Measurements from ENCODE around the gene PACS2. TPM values are rescaled to one million over a fixed set of nuclear protein-coding genes. Genes with fewer than 3 reads are reported as not detected.

The PACS2 gene
- total RNA-seq, 1 donor from 2014 or later: 64.0 TPM

- TF ChIP-seq CTCF (IDR thresholded peaks at IDR 0.05; ENCODE audit: borderline replicate concordance): no peak
- no peak for DNase-seq
- Histone ChIP-seq H3K36me3 (peaks cover 18% of the 10 kb centered on the region), H3K9me3 (replicated peaks) (peaks cover 37% of the 10 kb centered on the region), H3K4me3 (no peak overlapping the region), H3K4me1 (peaks cover 30% of the 10 kb centered on the region), H3K27ac (replicated peaks) (no peak overlapping the region), H3K27me3 (ENCODE audit: low read depth) (no peaks in the 10 kb centered on the region)
- intact Hi-C loops (cut with micrococcal nuclease): no loop called here
Observed at GRCh38 chr14:105401699-105402098, 87.2 kb downstream of the PACS2 start.

GRCh38 chr14:105408592-105408991 is 94.0 kb downstream of the PACS2 start:
- Histone ChIP-seq H3K36me3 (no peaks in the 10 kb centered on the region), H3K27me3 (ENCODE audit: low read depth) (peaks cover 32% of the 10 kb centered on the region), H3K4me3 (no peak overlapping the region), H3K4me1 (peaks cover 19% of the 10 kb centered on the region), H3K27ac (replicated peaks) (no peak overlapping the region), H3K9me3 (replicated peaks) (peaks cover 18% of the 10 kb centered on the region)
- DNase-seq: no peak
- intact Hi-C loops (cut with micrococcal nuclease): no loop called here
- no peak for TF ChIP-seq CTCF (IDR thresholded peaks at IDR 0.05; ENCODE audit: borderline replicate concordance)

- no peak overlapping the region for H3K27ac ChIP-seq (replicated peaks)
- peaks cover 25% of the 10 kb centered on the region for H3K4me1 ChIP-seq
- peaks cover 10% of the 10 kb centered on the region for H3K9me3 ChIP-seq (replicated peaks)
- peaks cover 32% of the 10 kb centered on the region for H3K27me3 ChIP-seq (ENCODE audit: low read depth)
- intact Hi-C loops (cut with micrococcal nuclease): no loop called here
- no peaks in the 10 kb centered on the region for H3K36me3 ChIP-seq
- no peak overlapping the region for H3K4me3 ChIP-seq
- no peak for TF ChIP-seq CTCF (IDR thresholded peaks at IDR 0.05; ENCODE audit: borderline replicate concordance)
- DNase-seq: no peak
Observed at GRCh38 chr14:105409364-105409763, 94.8 kb downstream of the PACS2 start.

- TF ChIP-seq CTCF (IDR thresholded peaks at IDR 0.05; ENCODE audit: borderline replicate concordance): no peak
- no peak overlapping the region for H3K27ac ChIP-seq (replicated peaks)
- peaks cover 37% of the 10 kb centered on the region for H3K4me1 ChIP-seq
- no peak for DNase-seq
- H3K27me3 ChIP-seq (ENCODE audit: low read depth): peaks cover 32% of the 10 kb centered on the region
- H3K9me3 ChIP-seq (replicated peaks): no peaks in the 10 kb centered on the region
- H3K4me3 ChIP-seq: peak overlapping the region; percentile 60
- intact Hi-C loops (cut with micrococcal nuclease): no loop called here
- H3K36me3 ChIP-seq: no peaks in the 10 kb centered on the region
Observed at GRCh38 chr14:105410642-105411016, 96.1 kb downstream of the PACS2 start.

GRCh38 chr14:105411017-105411941 is 96.7 kb downstream of the PACS2 start:
- Histone ChIP-seq H3K36me3 (no peaks in the 10 kb centered on the region), H3K4me1 (peaks cover 41% of the 10 kb centered on the region), H3K27ac (replicated peaks) (no peak overlapping the region), H3K4me3 (peak overlapping the region; percentile 60), H3K9me3 (replicated peaks) (no peaks in the 10 kb centered on the region), H3K27me3 (ENCODE audit: low read depth) (peaks cover 32% of the 10 kb centered on the region)
- no peak for TF ChIP-seq CTCF (IDR thresholded peaks at IDR 0.05; ENCODE audit: borderline replicate concordance)
- DNase-seq: peak; percentile 38
- intact Hi-C loops (cut with micrococcal nuclease): no loop called here
